Stimulated activated CD8-positive, alpha-beta memory T cell treated with anti-CD3 and anti-CD28 coated beads, Interleukin-12 subunit alpha, Interleukin-12 subunit beta, amount 100 ng/mL, for 4 hours (primary cell): Measurements from ENCODE around the gene FMNL2.

ENCODE experiments used
- DNase-seq: peaks from one replicate; pipeline ENCODE4 v3.0.0-alpha.2; 2020; ENCODE audit warnings: low read depth

Gene FMNL2

DNA sequence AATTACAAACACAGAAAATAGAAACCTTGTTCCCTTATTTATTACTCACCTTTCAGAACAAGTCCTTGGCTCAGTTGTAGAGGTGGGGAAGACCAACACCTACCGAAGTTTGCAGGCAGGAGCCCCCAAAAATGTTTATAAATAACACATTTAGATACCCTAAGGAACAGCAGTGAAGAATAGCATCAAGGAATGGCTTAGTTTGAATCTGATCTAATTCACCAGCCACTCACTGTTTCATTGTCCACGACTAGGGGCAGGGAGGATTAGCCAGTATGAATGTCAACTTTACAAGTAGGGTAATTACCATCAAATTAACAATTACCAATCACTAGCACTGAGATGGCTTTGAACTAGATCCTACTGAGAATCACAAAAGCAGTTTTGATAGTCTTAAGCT is 316.9 kb downstream of the FMNL2 start:
- DNase-seq: no peak

DNA sequence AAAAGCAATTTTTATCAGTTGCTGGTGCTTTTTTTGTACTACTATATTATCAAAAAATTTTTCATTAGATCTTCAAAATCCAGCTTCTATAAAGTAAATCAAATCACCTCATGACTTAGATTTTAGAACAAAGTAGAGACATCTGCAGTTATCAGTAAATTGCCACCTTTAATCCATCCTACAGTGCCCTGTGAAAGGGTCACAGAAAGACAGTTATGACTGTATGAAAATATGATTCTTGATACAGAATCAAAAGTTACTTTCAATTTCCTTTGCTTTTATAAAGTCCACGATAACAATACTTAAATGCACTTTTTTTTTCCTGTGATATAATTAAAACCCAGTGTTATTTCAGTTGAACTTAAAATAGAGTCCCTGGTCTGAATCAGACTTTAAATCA is 320.9 kb downstream of the FMNL2 start:
- no peak for DNase-seq

DNA sequence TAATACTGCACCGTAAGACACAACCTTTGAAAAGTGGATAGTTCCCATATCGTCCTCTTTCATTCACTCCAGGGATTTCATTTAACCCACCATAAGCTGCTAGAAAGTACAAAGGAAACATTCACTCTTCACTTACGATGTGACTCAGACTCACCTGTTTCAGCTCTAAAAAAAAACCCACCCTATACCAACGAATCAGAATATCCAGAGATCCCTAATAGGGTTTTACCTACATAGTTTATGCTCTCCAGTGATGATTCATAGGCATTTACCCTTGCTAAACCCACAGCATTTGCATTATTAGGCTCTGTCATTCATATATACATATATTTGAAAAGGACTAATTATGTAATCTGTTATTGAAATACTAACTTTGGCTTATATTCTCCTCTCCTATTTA is 322.1 kb downstream of the FMNL2 start:
- no peak for DNase-seq

DNA sequence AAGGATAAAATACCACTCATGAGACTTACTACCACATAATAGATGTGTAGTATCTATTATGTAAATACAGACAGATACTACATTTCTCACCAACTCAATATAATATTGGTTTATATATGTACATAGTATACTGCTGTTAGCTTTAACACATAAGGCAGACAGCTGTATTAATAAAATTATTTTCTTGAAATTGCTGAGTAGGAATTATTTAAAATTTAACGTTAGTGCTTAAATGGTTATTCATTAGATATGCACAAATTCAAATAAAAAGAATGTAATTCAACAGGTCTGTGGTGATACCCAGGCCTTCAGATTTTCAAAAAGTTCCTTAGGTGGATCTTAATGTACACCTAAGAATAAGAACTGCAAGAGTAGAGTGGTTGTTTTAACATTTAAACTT is 323.2 kb downstream of the FMNL2 start:
- DNase-seq: no peak

DNA sequence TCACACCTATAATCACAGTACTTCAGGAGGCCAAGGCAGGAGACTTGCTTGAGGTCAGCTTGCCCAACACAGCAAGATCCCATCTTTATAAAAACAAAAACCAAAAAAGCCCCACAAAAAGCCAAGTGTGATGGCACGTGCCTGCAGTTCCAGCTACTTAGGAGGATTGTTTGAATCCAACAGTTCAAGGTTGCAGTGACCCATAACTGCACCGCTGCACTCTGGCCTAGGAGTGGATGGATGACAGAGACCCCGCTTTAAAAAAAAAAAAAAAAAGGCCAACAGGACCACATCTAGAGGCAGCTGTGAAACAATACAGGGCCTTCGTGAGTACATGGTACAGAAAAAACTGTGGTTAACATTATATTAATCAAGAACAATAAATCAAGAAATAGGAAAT is 326.1 kb downstream of the FMNL2 start:
- no peak for DNase-seq

DNA sequence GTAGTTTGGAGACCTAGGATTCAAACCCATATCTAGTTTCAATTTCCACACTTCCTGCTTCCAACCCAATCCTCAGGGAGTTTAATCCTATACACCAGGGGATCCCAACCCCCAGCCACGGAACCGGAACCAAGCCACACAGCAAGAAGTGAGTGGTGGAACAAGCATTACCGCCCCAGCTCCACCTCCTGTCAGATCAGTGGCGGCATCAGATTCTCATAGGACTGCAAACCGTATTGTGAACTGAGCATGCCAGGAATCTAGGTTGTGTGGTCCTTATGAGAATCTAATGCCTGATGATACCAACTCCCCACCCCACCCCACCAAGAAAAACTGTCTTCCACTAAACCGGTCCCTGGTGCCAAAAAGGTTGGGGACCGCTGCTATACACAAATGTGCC is 329.8 kb downstream of the FMNL2 start:
- no peak for DNase-seq

DNA sequence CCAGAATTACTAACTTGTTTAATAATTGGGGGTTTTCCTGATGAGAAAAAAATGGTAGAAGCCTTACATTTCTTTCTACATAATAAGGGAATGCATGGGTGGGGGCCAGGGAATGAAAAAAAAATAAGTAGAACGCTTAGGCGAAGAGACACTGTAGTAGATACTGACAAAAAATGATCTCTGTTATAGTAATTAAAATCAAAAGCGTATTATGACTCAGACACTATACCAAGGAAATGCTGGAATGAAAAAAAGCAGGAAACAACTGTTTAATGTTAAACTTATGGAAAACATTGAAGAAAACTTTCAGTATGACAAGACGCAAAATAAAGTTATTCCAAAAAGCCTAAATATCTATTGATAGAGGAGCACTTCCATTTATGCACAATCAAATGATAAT is 339.4 kb downstream of the FMNL2 start:
- DNase-seq: no peak

DNA sequence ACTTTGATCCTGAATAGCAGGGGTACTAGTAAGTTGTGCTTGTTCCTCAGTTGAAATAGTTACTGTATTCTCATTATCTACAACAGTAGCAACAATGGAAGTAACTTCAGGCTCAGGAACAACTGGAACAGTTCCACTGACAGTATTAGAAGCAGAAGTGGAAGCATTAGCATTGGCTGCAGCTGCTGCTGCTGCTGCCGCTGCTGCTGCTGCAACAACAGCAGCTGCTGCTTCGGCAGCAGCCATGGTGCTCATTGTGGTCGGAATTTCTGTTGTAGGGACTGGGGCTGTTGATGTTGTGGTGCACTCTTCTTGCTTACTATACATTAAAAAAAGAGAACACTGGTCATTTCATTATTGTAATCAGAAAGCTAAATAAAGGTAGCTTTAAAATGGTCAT is 341.5 kb downstream of the FMNL2 start:
- DNase-seq: no peak

DNA sequence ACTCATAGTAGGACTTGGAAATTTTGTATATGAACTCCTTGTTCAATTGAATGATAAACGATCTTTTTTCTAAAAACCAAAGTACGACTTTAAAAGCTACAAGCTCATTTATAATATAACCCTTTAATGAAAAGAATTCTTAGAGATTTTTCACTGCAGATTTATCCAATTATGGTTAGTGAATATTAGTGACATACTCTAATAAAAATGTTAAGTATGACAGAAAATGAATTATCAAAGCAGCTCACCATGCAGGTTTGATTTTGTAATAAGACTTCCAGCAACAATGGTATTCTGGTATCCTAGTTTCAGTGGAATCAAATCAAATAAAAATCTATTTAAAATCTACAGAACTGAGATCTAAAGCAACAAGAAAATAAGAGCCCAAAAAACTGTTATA is 343.8 kb downstream of the FMNL2 start:
- no peak for DNase-seq

DNA sequence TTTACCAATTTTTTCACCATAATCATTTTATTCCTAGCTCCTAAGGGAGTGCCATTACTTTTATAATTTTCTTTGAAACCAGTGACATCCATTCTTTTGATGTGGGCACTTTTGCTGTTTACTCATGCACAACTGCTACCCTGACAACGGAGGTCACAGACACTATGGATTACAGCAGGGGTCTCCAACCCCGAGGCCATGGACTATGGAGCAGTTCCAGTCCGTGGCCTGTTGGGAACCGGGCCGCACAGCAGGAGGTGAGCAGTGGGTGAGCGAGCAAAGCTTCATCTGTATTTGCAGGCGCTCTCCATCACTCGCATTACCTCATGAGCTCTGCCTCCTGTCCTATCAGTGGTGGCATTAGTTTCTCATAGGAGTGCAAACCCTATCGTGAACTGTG is 347.7 kb downstream of the FMNL2 start:
- no peak for DNase-seq

DNA sequence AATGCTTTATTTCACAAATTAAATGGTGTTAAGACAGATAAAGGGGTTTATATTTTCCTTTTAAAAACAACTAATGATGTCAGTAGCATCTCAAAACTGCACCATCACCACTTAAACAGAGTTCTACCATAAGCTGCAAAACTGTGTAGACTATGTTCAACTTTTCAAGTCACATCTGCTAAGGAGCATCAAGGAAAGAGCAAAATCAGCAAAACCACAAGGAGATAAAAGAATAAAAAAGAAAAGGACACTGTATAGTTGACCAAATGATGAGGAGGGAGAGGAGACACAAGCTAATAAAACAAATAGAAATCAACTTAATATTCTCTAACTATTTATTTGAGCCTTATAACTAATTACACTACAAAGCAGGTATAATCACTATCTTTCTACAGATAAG is 348.4 kb downstream of the FMNL2 start:
- DNase-seq: no peak

DNA sequence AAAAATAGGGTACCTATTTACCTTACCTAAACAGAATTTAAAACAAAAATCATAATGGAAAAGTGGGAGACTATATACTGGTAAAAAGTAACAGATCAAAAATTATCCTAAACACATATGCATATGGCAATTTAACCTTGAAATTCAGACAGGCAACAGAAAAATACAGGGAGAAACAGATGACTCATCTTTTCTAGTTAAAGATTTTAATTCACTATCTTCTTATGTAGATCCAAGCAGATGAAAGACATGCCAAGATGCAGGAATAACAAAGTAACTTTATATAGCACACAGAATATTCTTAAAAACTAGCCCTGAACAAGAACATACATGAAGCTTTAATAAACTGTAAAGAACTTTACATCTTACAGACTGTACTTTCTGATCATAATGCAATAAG is 351.3 kb downstream of the FMNL2 start:
- DNase-seq: no peak

DNA sequence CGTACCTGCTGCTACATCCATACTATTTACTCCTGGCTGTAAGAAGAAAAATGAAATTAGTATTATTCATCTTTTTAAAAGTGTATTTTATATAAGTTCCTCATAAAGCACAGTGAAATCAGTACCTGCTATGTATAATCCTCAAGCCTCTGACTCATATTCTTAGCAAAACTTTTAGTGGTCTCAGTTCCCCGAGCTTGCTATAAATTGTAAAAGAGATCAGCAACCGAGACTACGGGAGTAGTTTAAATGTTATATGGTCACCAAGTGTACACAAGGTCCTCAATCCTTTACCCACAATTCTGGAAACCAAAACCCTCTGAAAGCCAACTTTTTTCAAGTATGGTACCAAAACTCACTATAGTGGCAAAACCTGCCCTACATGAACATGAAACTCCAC is 358.1 kb downstream of the FMNL2 start:
- no peak for DNase-seq

DNA sequence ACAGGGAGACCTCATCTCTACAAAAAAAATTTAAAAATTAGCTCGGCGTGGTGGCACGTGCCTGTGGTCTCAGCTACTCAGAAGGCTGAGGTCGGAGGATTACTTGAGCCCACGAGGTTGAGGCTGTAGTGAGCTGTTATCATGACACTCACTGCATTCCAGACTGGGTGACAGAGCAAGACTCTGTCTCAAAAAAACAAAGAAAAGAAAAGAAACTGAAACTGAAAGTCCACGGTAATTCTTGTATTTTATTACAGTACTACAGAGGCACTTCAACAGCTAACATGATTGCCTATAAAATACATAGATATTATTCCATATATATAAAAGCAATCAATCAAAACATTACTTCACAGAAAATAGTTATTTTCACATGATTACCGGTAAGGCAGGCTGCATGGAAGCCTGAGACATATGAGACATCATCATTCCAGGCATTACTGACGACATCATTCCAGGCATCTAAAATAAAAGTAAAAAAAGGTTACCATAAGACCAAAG is 359.2 kb downstream of the FMNL2 start:
- peak; percentile 3 for DNase-seq

DNA sequence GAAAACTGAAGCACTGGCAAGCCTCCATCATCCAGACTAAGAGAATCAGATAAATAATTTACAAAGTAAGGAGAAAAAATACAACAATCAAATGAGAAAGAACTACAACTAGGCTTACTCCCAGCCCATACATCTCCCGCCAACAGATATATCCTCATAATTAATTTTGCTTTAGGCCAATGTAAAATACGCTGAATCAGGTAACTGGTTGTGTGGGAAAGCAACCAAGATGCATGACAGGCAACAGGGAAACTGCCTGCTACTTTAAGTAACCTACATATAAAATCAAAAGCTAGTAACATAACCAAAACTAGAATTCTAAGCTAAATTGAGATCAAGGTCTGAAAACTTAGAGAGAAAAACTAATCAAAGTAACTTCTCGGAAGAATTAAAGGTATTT is 360.8 kb downstream of the FMNL2 start:
- no peak for DNase-seq

DNA sequence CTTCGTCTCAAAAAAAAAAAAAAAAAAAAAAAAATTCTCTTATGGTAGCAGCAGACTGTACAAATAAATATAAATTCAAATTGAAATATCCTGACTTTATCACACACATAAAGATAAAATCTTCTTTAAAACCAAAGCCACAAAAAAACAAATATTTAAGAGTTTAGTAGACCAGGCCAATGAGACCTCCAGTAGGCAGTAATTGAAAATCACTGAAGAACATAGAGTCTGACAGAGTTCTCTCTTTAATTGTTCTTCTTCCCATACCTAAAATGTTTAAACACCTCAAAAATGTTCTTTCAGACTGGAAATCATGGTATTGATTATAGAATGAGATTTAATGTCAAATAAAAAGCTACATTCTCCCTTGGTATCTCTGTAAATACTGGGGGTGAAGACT is 361.5 kb downstream of the FMNL2 start:
- DNase-seq: no peak
